H1 (cell line): ENCODE data around the gene SLC9A7. TPM values are rescaled to one million over a fixed set of nuclear protein-coding genes. Genes with fewer than 3 reads are reported as not detected.

Source experiments
- CTCF ChIA-PET: fragments of 300-600 bp; sonication (Branson Sonifier 250); formaldehyde crosslinking; loops from one replicate; lab custom pipeline; 2021; ENCODE audit not compliant: partially characterized antibody; lab: Charles Lee
- POLR2A ChIA-PET: fragments of 300-600 bp; sonication (Branson Sonifier 250); formaldehyde crosslinking; loops from one replicate; lab custom pipeline; 2021; ENCODE audit warnings: inconsistent platforms; ENCODE audit not compliant: partially characterized antibody; lab: Charles Lee
- DNase-seq, 2 experiments: peaks; one replicate each; pipeline versions ENCODE4 v3.0.0 to v3.0.0-alpha.2; 2010 to 2022; ENCODE audit warnings: low spot score in 2 of 2, low read depth in 1 of 2, mixed read lengths in 1 of 2
- FAIRE-seq: peaks from 2 replicates; lab custom pipeline; 2011; peaks lifted over from hg19 to GRCh38; lab: Jason Lieb, UNC
- H2AFZ ChIP-seq: 2 replicates; pipeline ENCODE4 v1.8.1; 2012; ENCODE audit warnings: low read length, inconsistent platforms
- H2AK5ac ChIP-seq: 2 replicates; pipeline ENCODE4 v1.6.1; 2013; ENCODE audit warnings: low read depth, low read length
- H2BK120ac ChIP-seq: replicated peaks from 2 replicates; pipeline ENCODE3; 2013; ENCODE audit warnings: low read depth, low read length, inconsistent platforms
- H2BK12ac ChIP-seq: 2 replicates; pipeline ENCODE4 v1.6.1; 2013; ENCODE audit warnings: low read depth, low read length
- H2BK15ac ChIP-seq: 2 replicates; pipeline ENCODE4 v1.6.1; 2013; ENCODE audit warnings: low read length
- H2BK20ac ChIP-seq: 2 replicates; pipeline ENCODE4 v1.6.1; 2013; ENCODE audit warnings: low read length
- H2BK5ac ChIP-seq: 2 replicates; pipeline ENCODE4 v1.6.1; 2013; ENCODE audit warnings: low read depth, low read length
- H3K14ac ChIP-seq: 2 replicates; pipeline ENCODE4 v1.6.1; 2013; ENCODE audit warnings: inconsistent platforms; ENCODE audit not compliant: insufficient read length
- H3K18ac ChIP-seq: 2 replicates; pipeline ENCODE4 v1.6.1; 2013; ENCODE audit warnings: low read length; ENCODE audit errors: extremely low read depth
- H3K23ac ChIP-seq: 2 replicates; pipeline ENCODE4 v1.6.1; 2013; ENCODE audit warnings: inconsistent platforms; ENCODE audit not compliant: insufficient read length
- H3K23me2 ChIP-seq: 2 replicates; pipeline ENCODE4 v1.6.1; 2013; ENCODE audit warnings: low read depth, low read length
- H3K27ac ChIP-seq: 2 replicates; pipeline ENCODE4 v1.6.1; 2011; ENCODE audit warnings: low read depth, low read length, inconsistent platforms
- H3K27me3 ChIP-seq, 4 experiments: replicated peaks in 1 of 4; 1 replicate in 1 of 4; 2 replicates in 3 of 4; pipeline versions ENCODE4 v1.6.1 to v1.8.1; 2011 to 2013; ENCODE audit warnings: low read length in 3 of 4, mild to moderate bottlenecking in 3 of 4, inconsistent platforms in 2 of 4, mixed read lengths in 2 of 4, moderate library complexity in 1 of 4; ENCODE audit not compliant: control insufficient read depth in 3 of 4, insufficient read depth in 3 of 4; ENCODE audit errors: extremely low read depth in 1 of 4
- H3K36me3 ChIP-seq, 4 experiments: 2 replicates each; pipeline versions ENCODE4 v1.6.1 to v1.8.1; 2011 to 2013; ENCODE audit warnings: mild to moderate bottlenecking in 4 of 4, low read length in 3 of 4, moderate library complexity in 2 of 4, control low read depth in 1 of 4, inconsistent platforms in 1 of 4; ENCODE audit not compliant: insufficient read depth in 4 of 4, control insufficient read depth in 2 of 4
- H3K4ac ChIP-seq: replicated peaks from 2 replicates; pipeline ENCODE3; 2013; ENCODE audit warnings: low read length, low read depth, mixed read lengths, inconsistent platforms; ENCODE audit not compliant: insufficient read length
- H3K4me1 ChIP-seq, 4 experiments: replicated peaks in 1 of 4; 1 replicate in 1 of 4; 2 replicates in 3 of 4; pipeline versions ENCODE4 v1.6.1 to v1.8.1; 2011 to 2013; ENCODE audit warnings: low read length in 3 of 4, inconsistent platforms in 2 of 4, mixed read lengths in 1 of 4; ENCODE audit not compliant: insufficient read depth in 4 of 4, control insufficient read depth in 3 of 4
- H3K4me2 ChIP-seq, 2 experiments: 2 replicates each; pipeline versions ENCODE4 v1.6.1 to v1.8.1; 2011 to 2013; ENCODE audit warnings: low read depth in 2 of 2, low read length in 2 of 2, control low read depth in 1 of 2, inconsistent platforms in 1 of 2, mild to moderate bottlenecking in 1 of 2; ENCODE audit not compliant: insufficient read depth in 1 of 2
- H3K4me3 ChIP-seq, 4 experiments: fragments of 200-600, 300-600 bp in 1 of 4; sonication (generic), shearing (Covaris generic), sonication (Bioruptor Twin) in 1 of 4; 2 replicates each; pipeline versions ENCODE4 v1.5.1 to v1.8.1; 2011 to 2016; ENCODE audit warnings: low read length in 4 of 4, low read depth in 3 of 4, control low read depth in 2 of 4, inconsistent platforms in 2 of 4, mild to moderate bottlenecking in 2 of 4, mixed read lengths in 1 of 4, moderate library complexity in 1 of 4; ENCODE audit not compliant: insufficient read depth in 2 of 4; ENCODE audit errors: extremely low read depth in 1 of 4
- H3K56ac ChIP-seq: replicated peaks from 2 replicates; pipeline ENCODE3; 2013; ENCODE audit warnings: low read depth, mild to moderate bottlenecking, mixed read lengths, low read length, inconsistent platforms; ENCODE audit not compliant: insufficient read length
- H3K79me1 ChIP-seq: 2 replicates; pipeline ENCODE4 v1.6.1; 2013; ENCODE audit warnings: low read depth, low read length, control low read depth
- H3K79me2 ChIP-seq, 2 experiments: 2 replicates each; pipeline versions ENCODE4 v1.6.1 to v1.8.1; 2012 to 2013; ENCODE audit warnings: low read length in 2 of 2, mild to moderate bottlenecking in 2 of 2, inconsistent platforms in 1 of 2; ENCODE audit not compliant: insufficient read depth in 2 of 2, control insufficient read depth in 1 of 2
- H3K9ac ChIP-seq, 4 experiments: replicated peaks in 1 of 4; 1 replicate in 1 of 4; 2 replicates in 3 of 4; pipeline versions ENCODE4 v1.6.1 to v1.8.1; 2011 to 2013; ENCODE audit warnings: low read depth in 3 of 4, low read length in 3 of 4, control low read depth in 2 of 4, mild to moderate bottlenecking in 2 of 4, moderate library complexity in 2 of 4, inconsistent platforms in 1 of 4; ENCODE audit errors: extremely low read depth in 1 of 4
- H3K9me3 ChIP-seq, 2 experiments: 2 replicates each; pipeline versions ENCODE4 v1.6.1 to v1.8.1; 2012 to 2013; ENCODE audit warnings: mild to moderate bottlenecking in 2 of 2, moderate library complexity in 2 of 2, control low read depth in 1 of 2, inconsistent platforms in 1 of 2, low read depth in 1 of 2, low read length in 1 of 2, mixed read lengths in 1 of 2; ENCODE audit not compliant: insufficient read depth in 2 of 2
- H4K20me1 ChIP-seq, 2 experiments: replicated peaks in 1 of 2; 2 replicates each; pipeline versions ENCODE3 to v1.8.1; 2011 to 2013; ENCODE audit warnings: inconsistent platforms in 2 of 2, low read length in 2 of 2, mild to moderate bottlenecking in 1 of 2; ENCODE audit not compliant: insufficient read depth in 2 of 2, control insufficient read depth in 1 of 2
- H4K5ac ChIP-seq: 2 replicates; pipeline ENCODE4 v1.6.1; 2013; ENCODE audit warnings: low read length, low read depth, mixed read lengths, inconsistent platforms; ENCODE audit not compliant: insufficient read length
- H4K8ac ChIP-seq: 2 replicates; pipeline ENCODE4 v1.8.0; 2013; ENCODE audit warnings: mild to moderate bottlenecking, moderate library complexity, low read length, inconsistent platforms; ENCODE audit not compliant: insufficient read depth; ENCODE audit errors: extremely low read depth
- H4K91ac ChIP-seq: replicated peaks from 2 replicates; pipeline ENCODE3; 2013; ENCODE audit warnings: low read length, mixed read lengths, inconsistent platforms; ENCODE audit not compliant: insufficient read length
- EGR1 ChIP-seq: IDR thresholded peaks from 2 replicates; pipeline ENCODE4 v1.6.1; 2011; ENCODE audit warnings: low read depth, low read length, borderline replicate concordance
- KDM1A ChIP-seq: fragments of 200-600, 300-600 bp; sonication (generic); IDR thresholded peaks from 2 replicates; pipeline ENCODE4 v1.7.1; 2016; ENCODE audit warnings: mild to moderate bottlenecking, low read length, borderline replicate concordance
- NANOG ChIP-seq: IDR thresholded peaks from 2 replicates; pipeline ENCODE4 v1.6.1; 2011; ENCODE audit warnings: low read length, low read depth, mild to moderate bottlenecking, inconsistent platforms; ENCODE audit not compliant: insufficient read depth, poor library complexity, severe bottlenecking
- WGBS, 2 experiments: shearing (Covaris generic) in 1 of 2; methylation state at CpG; one replicate each; pipeline versions ENCODE4 v1.1.6 to v1.1.7; 2013 to 2015; ENCODE audit warnings: low lambda C conversion rate in 2 of 2, mixed read lengths in 2 of 2, inconsistent platforms in 1 of 2, low coverage in 1 of 2, missing lambda C conversion rate in 1 of 2; ENCODE audit not compliant: insufficient replicate concordance in 2 of 2, insufficient coverage in 1 of 2, insufficient read length in 1 of 2; ENCODE audit errors: extremely low coverage in 1 of 2, missing lambda C conversion rate in 1 of 2; 5-methylcytosine and 5-hydroxymethylcytosine counted together
- polyA plus RNA-seq, 7 experiments: library from polyadenylated mRNA; depleted of rRNA in 3 of 7; stranded (reverse) in 5 of 7; unstranded in 2 of 7; fragments of >200 nt in 5 of 7; fragments of 200-250 nt in 2 of 7; gene quantifications; 1 replicate in 5 of 7; 2 replicates in 1 of 7; 4 replicates in 1 of 7; pipeline versions ENCODE4 v1.2.1 to v1.2.3, GENCODE V29; 2011 to 2013; ENCODE audit warnings: missing spikeins in 2 of 7, mixed read lengths in 2 of 7
- total RNA-seq: library from RNA; stranded (reverse); fragmentation: NEBNext Ultra II Directional; extraction: Animal tissue kit (Norgen Biotek cat#: 25700); gene quantifications from 2 replicates; pipeline ENCODE4 v1.2.1, GENCODE V29; 2021
- TF ChIP-seq, protein P1 (sequence below): IDR thresholded peaks from 2 replicates; pipeline ENCODE4 v1.6.1; 2012; ENCODE audit warnings: low read length, inconsistent platforms

Gene SLC9A7
- total and polyA plus RNA-seq, 2 of the 8 experiments (the other 6 are each of a cell fraction or from before 2014, with no cell fraction given), result 6.7 to 17.2 TPM

DNA sequence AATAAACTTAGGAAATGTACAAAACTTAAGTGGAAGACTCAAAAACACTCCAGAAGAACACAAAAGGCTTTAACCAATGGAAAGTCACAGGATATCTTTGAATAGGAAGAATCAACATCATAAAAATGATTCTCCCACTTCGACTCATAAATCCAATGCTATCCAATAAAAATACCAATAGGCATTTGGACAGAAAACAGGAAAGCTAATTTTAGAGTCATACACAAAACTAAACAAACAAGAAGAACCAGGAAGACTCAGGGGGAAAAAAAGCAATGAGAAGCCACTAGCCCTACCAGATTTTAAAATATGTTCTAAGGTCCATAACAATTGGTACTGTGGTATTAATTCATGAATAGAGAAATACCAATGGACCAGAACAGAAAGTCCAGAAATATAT lies 28.2 kb downstream of the SLC9A7 start:
- Histone ChIP-seq H3K36me3 (no peaks in the 10 kb centered on the region), H3K27ac (no peak overlapping the region), H4K91ac (no peak overlapping the region), H3K4ac (no peak overlapping the region), H4K20me1 (no peaks in the 10 kb centered on the region), H2BK20ac (no peak overlapping the region), H2AFZ (no peak overlapping the region), H3K79me1 (no peaks in the 10 kb centered on the region), H2BK12ac (no peak overlapping the region), H2AK5ac (no peak overlapping the region), H3K9ac (no peak overlapping the region), H4K8ac (no peak overlapping the region), H3K56ac (no peak overlapping the region), H3K23ac (no peak overlapping the region), H4K5ac (no peak overlapping the region), H2BK5ac (no peak overlapping the region), H3K27me3 (no peaks in the 10 kb centered on the region), H3K4me3 (no peak overlapping the region), H3K4me2 (no peak overlapping the region), H3K4me1 (no peaks in the 10 kb centered on the region), H3K9me3 (no peaks in the 10 kb centered on the region), H3K14ac (no peak overlapping the region), H2BK15ac (no peak overlapping the region), H2BK120ac (no peak overlapping the region), H3K18ac (no peak overlapping the region), H3K79me2 (peaks cover 0 to 7% of the 10 kb centered on the region in 2 experiments; a peak in 2 of 4 replicates), H3K23me2 (no peaks in the 10 kb centered on the region)
- no peak for DNase-seq
- POLR2A ChIA-PET, result no interaction called here
- TF ChIP-seq, protein P1, sequence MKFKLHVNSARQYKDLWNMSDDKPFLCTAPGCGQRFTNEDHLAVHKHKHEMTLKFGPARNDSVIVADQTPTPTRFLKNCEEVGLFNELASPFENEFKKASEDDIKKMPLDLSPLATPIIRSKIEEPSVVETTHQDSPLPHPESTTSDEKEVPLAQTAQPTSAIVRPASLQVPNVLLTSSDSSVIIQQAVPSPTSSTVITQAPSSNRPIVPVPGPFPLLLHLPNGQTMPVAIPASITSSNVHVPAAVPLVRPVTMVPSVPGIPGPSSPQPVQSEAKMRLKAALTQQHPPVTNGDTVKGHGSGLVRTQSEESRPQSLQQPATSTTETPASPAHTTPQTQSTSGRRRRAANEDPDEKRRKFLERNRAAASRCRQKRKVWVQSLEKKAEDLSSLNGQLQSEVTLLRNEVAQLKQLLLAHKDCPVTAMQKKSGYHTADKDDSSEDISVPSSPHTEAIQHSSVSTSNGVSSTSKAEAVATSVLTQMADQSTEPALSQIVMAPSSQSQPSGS, result no peak
- TF ChIP-seq KDM1A (no peak), EGR1 (no peak), NANOG (no peak)
- CTCF ChIA-PET, result no interaction called here
- no peak for FAIRE-seq
- 100% methylated on average over 1 of the region's 1 CpG; no CpG with 5 or more reads in 1 of the 2 experiments for WGBS, 2 experiments
